HG03469 (cell line): ENCODE measurements around the gene IRS2.

Experiments used
- ATAC-seq: cut with Tn5 transposase; IDR thresholded peaks from one replicate; pipeline ENCODE4 v1.9.1; 2021; ENCODE audit warnings: mild to moderate bottlenecking, moderate library complexity, moderate number of reproducible peaks; ENCODE audit not compliant: unreplicated experiment

Gene IRS2

DNA sequence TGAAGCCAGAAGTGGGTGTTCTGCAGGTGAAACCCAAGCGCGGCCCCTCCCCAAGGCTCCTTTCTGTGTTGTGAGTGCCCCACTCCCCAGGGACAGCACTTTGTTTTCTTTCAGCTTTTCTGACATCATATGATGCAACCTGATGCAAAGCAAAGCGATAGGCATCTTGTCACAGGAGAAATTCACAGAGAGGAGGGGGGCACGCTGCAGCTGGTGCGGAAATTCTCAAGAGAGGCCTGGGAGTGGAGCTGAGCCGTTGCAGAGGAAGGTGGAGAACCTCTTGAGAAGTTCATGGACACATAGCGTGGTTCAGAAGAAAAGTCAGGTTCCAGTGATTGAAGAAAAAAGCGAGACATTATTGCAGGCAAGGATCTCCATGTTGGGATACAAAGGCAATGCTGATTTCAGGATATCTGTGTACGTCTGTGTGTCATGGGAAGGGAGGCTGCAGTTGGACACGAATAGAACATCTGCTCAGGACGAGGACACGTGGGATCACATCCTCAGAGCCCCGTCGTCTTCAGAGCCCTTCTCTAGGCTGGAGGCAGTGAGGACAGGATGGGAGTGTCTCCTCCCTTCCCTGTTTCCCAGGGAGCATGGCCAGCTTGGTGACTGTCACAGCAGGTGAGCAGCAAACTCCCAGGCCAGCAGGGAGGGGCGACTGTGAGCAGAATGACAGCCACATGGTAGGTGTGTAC lies 79.2 kb downstream of the IRS2 start:
- ATAC-seq = no peak

DNA sequence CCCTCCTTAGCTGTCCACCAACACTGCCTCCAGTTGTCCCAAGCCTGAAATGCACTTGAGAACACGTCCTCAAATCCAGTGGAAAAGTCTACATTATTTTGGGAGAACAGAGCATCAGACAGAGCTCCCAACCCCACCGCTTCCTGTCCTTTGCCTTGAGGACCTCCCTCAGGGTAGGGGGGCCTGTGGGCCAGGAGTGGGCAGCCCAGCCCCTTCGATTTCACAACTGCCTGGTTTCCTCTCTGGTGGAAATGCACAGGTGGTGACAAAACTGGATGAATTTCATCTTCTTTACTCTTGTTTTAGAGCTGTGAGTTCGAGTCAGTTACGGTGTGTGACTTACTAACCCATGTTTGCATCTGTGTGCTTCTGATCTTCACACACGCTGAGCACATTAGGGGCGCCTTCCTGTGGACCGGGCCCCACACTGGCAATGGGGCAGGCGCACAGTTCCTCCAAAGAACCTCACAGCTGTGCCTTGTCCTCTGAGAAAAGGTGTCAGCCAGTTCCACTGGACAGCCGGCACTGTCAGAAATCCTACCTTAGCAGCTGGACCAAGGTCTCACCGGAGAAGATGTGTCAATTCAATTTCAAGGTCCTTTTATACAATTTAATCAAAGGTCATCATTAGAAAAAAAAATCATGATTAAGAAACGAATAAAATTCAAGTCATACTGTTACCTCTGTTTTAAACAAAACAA lies 80.2 kb downstream of the IRS2 start:
- no peak for ATAC-seq

- no peak for ATAC-seq
These were observed 81.4 kb downstream of the IRS2 start for GRCh38 chr13:109704771-109705635.

GRCh38 chr13:109703250-109703649 lies 83.1 kb downstream of the IRS2 start:
- ATAC-seq = no peak
